Measurements from ENCODE around the gene PRKCA.

DNA sequence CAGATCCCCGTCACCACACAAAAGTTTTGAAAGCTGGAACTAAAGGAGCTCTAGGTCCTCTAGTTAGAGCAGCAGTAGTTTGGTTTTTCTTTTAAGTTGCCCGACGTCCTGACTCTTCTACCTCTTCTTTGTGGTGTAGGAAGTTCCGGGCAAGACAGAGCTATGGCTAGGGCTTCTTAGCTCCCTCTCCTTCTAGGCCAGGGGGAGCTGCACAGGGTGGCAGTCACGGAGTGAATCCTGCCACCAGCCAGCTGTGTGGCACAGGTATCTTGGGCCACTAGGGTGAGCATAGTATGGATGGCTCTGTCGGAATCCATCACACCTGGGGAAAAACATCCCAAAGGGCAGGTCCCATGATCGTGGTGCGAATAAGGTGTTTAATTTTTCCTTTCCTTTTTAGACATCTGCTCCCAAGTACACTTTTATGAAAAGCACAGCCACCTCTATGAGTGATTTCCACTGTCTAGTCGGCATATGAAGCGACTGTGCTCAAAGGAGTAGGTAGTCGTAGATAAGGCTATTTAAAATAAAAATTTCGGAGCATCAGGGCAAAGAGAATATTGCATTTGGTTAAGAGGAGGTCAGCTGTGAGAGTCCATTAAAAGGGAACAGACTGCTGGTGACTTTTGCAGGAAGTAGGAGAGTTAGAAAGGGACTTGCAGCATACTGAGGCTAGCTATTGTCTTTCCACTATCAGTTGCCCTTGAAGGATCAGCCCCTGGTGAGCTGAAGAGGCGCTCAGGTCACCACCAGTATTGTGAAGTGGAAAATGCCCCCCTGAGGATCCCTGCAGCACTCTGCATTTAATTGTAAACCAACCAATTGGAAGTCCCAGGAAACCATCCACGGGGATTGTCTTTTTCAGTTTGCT is 2.1 kb downstream of the PRKCA start:
- TF ChIP-seq OVOL2 (CRISPR knock-in tag; IDR thresholded peaks at IDR 0.05; ENCODE audit: borderline replicate concordance) (no peak), TEAD4 (CRISPR knock-in tag; IDR thresholded peaks at IDR 0.05) (no peak), RELA (CRISPR knock-in tag; IDR thresholded peaks at IDR 0.05; ENCODE audit: borderline replicate concordance) (no peak), ZNF423 (CRISPR knock-in tag; IDR thresholded peaks at IDR 0.05) (peak; percentile 95), GRHL2 (CRISPR knock-in tag; IDR thresholded peaks at IDR 0.05; ENCODE audit: insufficient replicate concordance, severe bottlenecking) (no peak), CREB1 (CRISPR knock-in tag; IDR thresholded peaks at IDR 0.05) (no peak)
- TF ChIP-seq, protein P1, sequence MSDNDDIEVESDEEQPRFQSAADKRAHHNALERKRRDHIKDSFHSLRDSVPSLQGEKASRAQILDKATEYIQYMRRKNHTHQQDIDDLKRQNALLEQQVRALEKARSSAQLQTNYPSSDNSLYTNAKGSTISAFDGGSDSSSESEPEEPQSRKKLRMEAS (CRISPR knock-in tag; IDR thresholded peaks at IDR 0.05): 0 out of 2 replicates have a peak, but pooled peaks have one; percentile 16
- TF ChIP-seq, protein P2, sequence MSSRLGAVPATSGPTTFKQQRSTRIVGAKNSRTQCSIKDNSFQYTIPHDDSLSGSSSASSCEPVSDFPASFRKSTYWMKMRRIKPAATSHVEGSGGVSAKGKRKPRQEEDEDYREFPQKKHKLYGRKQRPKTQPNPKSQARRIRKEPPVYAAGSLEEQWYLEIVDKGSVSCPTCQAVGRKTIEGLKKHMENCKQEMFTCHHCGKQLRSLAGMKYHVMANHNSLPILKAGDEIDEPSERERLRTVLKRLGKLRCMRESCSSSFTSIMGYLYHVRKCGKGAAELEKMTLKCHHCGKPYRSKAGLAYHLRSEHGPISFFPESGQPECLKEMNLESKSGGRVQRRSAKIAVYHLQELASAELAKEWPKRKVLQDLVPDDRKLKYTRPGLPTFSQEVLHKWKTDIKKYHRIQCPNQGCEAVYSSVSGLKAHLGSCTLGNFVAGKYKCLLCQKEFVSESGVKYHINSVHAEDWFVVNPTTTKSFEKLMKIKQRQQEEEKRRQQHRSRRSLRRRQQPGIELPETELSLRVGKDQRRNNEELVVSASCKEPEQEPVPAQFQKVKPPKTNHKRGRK (CRISPR knock-in tag; IDR thresholded peaks at IDR 0.05; ENCODE audit: borderline replicate concordance): no peak
- TF ChIP-seq, protein P3, sequence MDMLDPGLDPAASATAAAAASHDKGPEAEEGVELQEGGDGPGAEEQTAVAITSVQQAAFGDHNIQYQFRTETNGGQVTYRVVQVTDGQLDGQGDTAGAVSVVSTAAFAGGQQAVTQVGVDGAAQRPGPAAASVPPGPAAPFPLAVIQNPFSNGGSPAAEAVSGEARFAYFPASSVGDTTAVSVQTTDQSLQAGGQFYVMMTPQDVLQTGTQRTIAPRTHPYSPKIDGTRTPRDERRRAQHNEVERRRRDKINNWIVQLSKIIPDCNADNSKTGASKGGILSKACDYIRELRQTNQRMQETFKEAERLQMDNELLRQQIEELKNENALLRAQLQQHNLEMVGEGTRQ (CRISPR knock-in tag; IDR thresholded peaks at IDR 0.05): no peak
- TF ChIP-seq, protein P4, sequence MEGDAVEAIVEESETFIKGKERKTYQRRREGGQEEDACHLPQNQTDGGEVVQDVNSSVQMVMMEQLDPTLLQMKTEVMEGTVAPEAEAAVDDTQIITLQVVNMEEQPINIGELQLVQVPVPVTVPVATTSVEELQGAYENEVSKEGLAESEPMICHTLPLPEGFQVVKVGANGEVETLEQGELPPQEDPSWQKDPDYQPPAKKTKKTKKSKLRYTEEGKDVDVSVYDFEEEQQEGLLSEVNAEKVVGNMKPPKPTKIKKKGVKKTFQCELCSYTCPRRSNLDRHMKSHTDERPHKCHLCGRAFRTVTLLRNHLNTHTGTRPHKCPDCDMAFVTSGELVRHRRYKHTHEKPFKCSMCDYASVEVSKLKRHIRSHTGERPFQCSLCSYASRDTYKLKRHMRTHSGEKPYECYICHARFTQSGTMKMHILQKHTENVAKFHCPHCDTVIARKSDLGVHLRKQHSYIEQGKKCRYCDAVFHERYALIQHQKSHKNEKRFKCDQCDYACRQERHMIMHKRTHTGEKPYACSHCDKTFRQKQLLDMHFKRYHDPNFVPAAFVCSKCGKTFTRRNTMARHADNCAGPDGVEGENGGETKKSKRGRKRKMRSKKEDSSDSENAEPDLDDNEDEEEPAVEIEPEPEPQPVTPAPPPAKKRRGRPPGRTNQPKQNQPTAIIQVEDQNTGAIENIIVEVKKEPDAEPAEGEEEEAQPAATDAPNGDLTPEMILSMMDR (IDR thresholded peaks at IDR 0.05): no peak
- TF ChIP-seq, protein P5, sequence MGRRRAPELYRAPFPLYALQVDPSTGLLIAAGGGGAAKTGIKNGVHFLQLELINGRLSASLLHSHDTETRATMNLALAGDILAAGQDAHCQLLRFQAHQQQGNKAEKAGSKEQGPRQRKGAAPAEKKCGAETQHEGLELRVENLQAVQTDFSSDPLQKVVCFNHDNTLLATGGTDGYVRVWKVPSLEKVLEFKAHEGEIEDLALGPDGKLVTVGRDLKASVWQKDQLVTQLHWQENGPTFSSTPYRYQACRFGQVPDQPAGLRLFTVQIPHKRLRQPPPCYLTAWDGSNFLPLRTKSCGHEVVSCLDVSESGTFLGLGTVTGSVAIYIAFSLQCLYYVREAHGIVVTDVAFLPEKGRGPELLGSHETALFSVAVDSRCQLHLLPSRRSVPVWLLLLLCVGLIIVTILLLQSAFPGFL (CRISPR knock-in tag; IDR thresholded peaks at IDR 0.05; ENCODE audit: borderline replicate concordance): no peak

Measured in WTC11 (cell line).